GM21390 (cell line): ENCODE measurements around the gene RPL18.
"Not testable (repeated sequence)": the region's sequence is repeated elsewhere in the genome, so short reads cannot be mapped to it uniquely, and the experiment has no call there.

Experiments used
- ATAC-seq: cut with Tn5 transposase; IDR thresholded peaks from one replicate; pipeline ENCODE4 v1.9.1; 2021; ENCODE audit not compliant: unreplicated experiment

The RPL18 gene

GRCh38 chr19:48588670-48589401 lies 30.1 kb downstream of the RPL18 start:
- no peak for ATAC-seq

- ATAC-seq, result no peak
Observed at GRCh38 chr19:48587387-48587786, 31.6 kb downstream of the RPL18 start.

DNA sequence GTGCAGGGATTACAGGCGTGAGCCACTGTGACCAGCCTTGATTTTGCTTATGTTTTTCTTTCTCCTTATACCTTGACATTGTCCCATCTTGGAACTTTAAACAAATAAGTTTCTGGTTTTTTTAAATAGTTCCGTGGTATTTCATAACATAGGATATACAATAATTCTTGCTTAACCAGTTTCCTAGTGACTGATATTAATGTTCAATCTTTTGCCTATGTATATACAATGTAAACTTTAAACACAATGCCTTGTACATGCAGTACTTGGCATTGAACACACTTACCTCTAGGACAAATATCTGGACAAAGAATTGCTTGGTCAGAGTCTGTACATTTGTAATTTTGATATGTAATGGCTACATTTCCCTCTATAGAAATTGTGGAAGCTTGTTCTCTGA lies 36.8 kb downstream of the RPL18 start:
- no peak for ATAC-seq

GRCh38 chr19:48578891-48579290 lies 40.1 kb downstream of the RPL18 start:
- ATAC-seq, result no peak

GRCh38 chr19:48577908-48578307 lies 41.1 kb downstream of the RPL18 start:
- not testable (repeated sequence) for ATAC-seq

GRCh38 chr19:48575931-48576622 lies 42.9 kb downstream of the RPL18 start:
- no peak for ATAC-seq

- no peak for ATAC-seq
Observed at GRCh38 chr19:48573163-48573505, 45.8 kb downstream of the RPL18 start.

DNA sequence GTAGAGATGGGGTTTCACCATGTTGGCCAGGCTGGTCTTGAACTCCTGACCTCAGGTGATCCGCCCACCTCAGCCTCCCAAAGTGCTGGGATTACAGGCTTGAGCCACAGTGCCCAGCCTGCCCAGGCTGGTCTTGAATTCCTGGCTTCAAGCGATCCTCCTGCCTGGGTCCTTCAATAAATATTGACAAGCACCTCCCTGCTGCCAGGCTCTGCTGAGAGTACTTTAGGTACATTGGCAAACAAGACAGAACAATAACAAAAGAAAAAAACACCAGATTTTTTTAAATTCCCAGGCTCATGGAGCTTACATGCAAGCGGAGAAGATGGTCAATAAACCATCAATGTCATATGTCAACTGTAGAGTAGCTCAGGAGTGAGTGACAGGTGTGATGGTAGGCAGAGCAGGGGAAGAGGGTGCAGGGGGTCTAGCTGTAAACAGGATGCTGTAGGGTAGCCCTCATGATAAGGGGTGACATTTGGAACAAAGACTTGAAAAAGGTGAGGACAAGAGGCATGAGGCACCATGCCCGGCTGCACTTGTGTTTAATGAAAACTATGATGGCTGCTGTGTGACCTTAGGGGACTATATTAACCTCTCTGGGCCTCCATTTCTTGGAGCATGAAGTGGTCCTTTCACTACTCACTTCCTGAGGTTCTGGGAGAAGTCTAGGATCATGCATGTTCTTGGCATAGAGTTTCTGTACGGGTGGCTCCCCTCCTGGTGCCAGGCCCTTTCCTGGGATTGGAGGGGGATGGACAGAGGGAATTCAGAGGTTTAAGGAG lies 47.4 kb downstream of the RPL18 start:
- no peak for ATAC-seq

- no peak for ATAC-seq
Observed at GRCh38 chr19:48569814-48570213, 49.2 kb downstream of the RPL18 start.

GRCh38 chr19:48568345-48568886 lies 50.6 kb downstream of the RPL18 start:
- no peak for ATAC-seq
